Keratinocyte (primary cell): ENCODE results near the gene ETF1. TPM values are rescaled to one million over a fixed set of nuclear protein-coding genes. Genes with fewer than 3 reads are reported as not detected.

Source experiments
- DNase-seq: peaks from one replicate; pipeline ENCODE4 v3.0.0-alpha.2; 2011; ENCODE audit warnings: low read depth, missing footprints, low spot score
- FAIRE-seq: peaks from 2 replicates; lab custom pipeline; 2011; peaks lifted over from hg19 to GRCh38; lab: Jason Lieb, UNC
- H2AFZ ChIP-seq: 2 replicates; pipeline ENCODE4 v1.6.0; 2012; ENCODE audit warnings: low read length, control low read depth, inconsistent platforms; ENCODE audit not compliant: control insufficient read depth
- H3K27ac ChIP-seq: 2 replicates; pipeline ENCODE4 v1.5.1; 2011; ENCODE audit warnings: low read length; ENCODE audit not compliant: control insufficient read depth, insufficient read depth
- H3K27me3 ChIP-seq: 3 replicates; pipeline ENCODE4 v1.6.0; 2011; ENCODE audit warnings: low read length; ENCODE audit not compliant: control insufficient read depth, insufficient read depth; ENCODE audit errors: extremely low read depth
- H3K36me3 ChIP-seq, 2 experiments: 2 replicates in 1 of 2; 3 replicates in 1 of 2; pipeline ENCODE4 v1.5.1; 2011; ENCODE audit warnings: low read length in 2 of 2, mild to moderate bottlenecking in 1 of 2; ENCODE audit not compliant: control insufficient read depth in 2 of 2, insufficient read depth in 2 of 2; ENCODE audit errors: extremely low read depth in 1 of 2
- H3K4me1 ChIP-seq: 3 replicates; pipeline ENCODE4 v1.5.1; 2011; ENCODE audit warnings: low read length; ENCODE audit not compliant: control insufficient read depth, insufficient read depth; ENCODE audit errors: extremely low read depth
- H3K4me2 ChIP-seq: 3 replicates; pipeline ENCODE4 v1.6.0; 2011; ENCODE audit warnings: low read depth, low read length; ENCODE audit not compliant: control insufficient read depth, insufficient read depth; ENCODE audit errors: extremely low read depth
- H3K4me3 ChIP-seq, 3 experiments: fragments of 200-600 bp in 1 of 3; sonication (generic) in 1 of 3; 2 replicates in 2 of 3; 3 replicates in 1 of 3; pipeline ENCODE4 v1.5.1; 2011 to 2016; ENCODE audit warnings: low read length in 3 of 3, mild to moderate bottlenecking in 3 of 3, control low read depth in 2 of 3, inconsistent platforms in 1 of 3, low read depth in 1 of 3, mixed read lengths in 1 of 3, mixed run types in 1 of 3, moderate library complexity in 1 of 3; ENCODE audit not compliant: control insufficient read depth in 2 of 3, insufficient read depth in 2 of 3; ENCODE audit errors: extremely low read depth in 1 of 3
- H3K79me2 ChIP-seq: 2 replicates; pipeline ENCODE4 v1.6.0; 2012; ENCODE audit warnings: low read length; ENCODE audit not compliant: control insufficient read depth, insufficient read depth
- H3K9ac ChIP-seq: 3 replicates; pipeline ENCODE4 v1.6.0; 2011; ENCODE audit warnings: low read length; ENCODE audit not compliant: control insufficient read depth, insufficient read depth; ENCODE audit errors: extremely low read depth
- H3K9me1 ChIP-seq: 3 replicates; pipeline ENCODE4 v1.6.0; 2011; ENCODE audit warnings: low read length; ENCODE audit not compliant: control insufficient read depth, insufficient read depth; ENCODE audit errors: extremely low read depth
- H3K9me3 ChIP-seq: 2 replicates; pipeline ENCODE4 v1.5.1; 2012; ENCODE audit warnings: low read depth, low read length; ENCODE audit not compliant: control insufficient read depth
- H4K20me1 ChIP-seq: 3 replicates; pipeline ENCODE4 v1.6.0; 2011; ENCODE audit warnings: low read length; ENCODE audit not compliant: control insufficient read depth, insufficient read depth; ENCODE audit errors: extremely low read depth
- CTCF ChIP-seq, 3 experiments: IDR thresholded peaks in 1 of 3; conservative IDR thresholded peaks in 1 of 3; optimal IDR thresholded peaks in 1 of 3; 2 replicates in 2 of 3; 3 replicates in 1 of 3; pipeline versions ENCODE3 to v1.5.1; 2011; ENCODE audit warnings: low read length in 3 of 3, mild to moderate bottlenecking in 3 of 3, moderate library complexity in 2 of 3, control low read depth in 1 of 3, inconsistent platforms in 1 of 3; ENCODE audit not compliant: insufficient read depth in 2 of 3; ENCODE audit errors: extremely low read depth in 1 of 3
- EZH2 ChIP-seq: IDR thresholded peaks from one replicate; pipeline ENCODE4 v1.6.1; 2012; ENCODE audit warnings: inconsistent platforms, mild to moderate bottlenecking, low read length, moderate library complexity
- dilution Hi-C: fragments of 300-500 bp; cut with MboI; formaldehyde crosslinking; loops from one replicate; pipeline ENCODE4 v1.7.0; 2020; ENCODE audit warnings: low sequenced_read_pairs; ENCODE audit not compliant: extremely low pct_ligation_motif_present
- polyA plus RNA-seq, 5 experiments: library from polyadenylated mRNA; depleted of rRNA in 3 of 5; stranded (reverse) in 3 of 5; stranded (forward) in 1 of 5; unstranded in 1 of 5; fragments of >200 nt; gene quantifications; 1 replicate in 1 of 5; 2 replicates in 3 of 5; 3 replicates in 1 of 5; pipeline versions ENCODE4 v1.2.1 to v1.2.3, GENCODE V29; 2011 to 2012; ENCODE audit warnings: missing spikeins in 2 of 5, low read depth in 1 of 5, low replicate concordance in 1 of 5

Gene ETF1
- polyA plus RNA-seq, 1 donor (not counting 4 experiments of a cell fraction or from before 2014, with no cell fraction given): 137 TPM

GRCh38 chr5:138536665-138537315 lies 6.2 kb downstream of the ETF1 start:
- peaks cover 95% of the 10 kb centered on the region for H3K79me2 ChIP-seq
- H3K9ac ChIP-seq: no peak overlapping the region
- no peaks in the 10 kb centered on the region for H3K27me3 ChIP-seq
- H3K4me1 ChIP-seq: peaks cover 23% of the 10 kb centered on the region
- FAIRE-seq: no peak
- dilution Hi-C loops: no loop called here
- no peak overlapping the region for H3K27ac ChIP-seq
- peaks cover 33% of the 10 kb centered on the region for H4K20me1 ChIP-seq
- H3K9me3 ChIP-seq: no peaks in the 10 kb centered on the region
- H3K9me1 ChIP-seq: peaks cover 2% of the 10 kb centered on the region
- H3K4me3 ChIP-seq: no peak overlapping the region
- H3K4me2 ChIP-seq: no peak overlapping the region
- no peak overlapping the region for H2AFZ ChIP-seq
- TF ChIP-seq CTCF (optimal IDR thresholded peaks at IDR 0.05 in 1 of 3, IDR thresholded peaks at IDR 0.05 in 1 of 3, conservative IDR thresholded peaks at IDR 0.05 in 1 of 3; ENCODE audit: extremely low read depth in 1 of 3, insufficient read depth in 2 of 3, low read length in 3 of 3) (peak in 2 of 3 experiments; percentile 24 to 61), EZH2 (no peak)
- H3K36me3 ChIP-seq: peaks cover 5 to 33% of the 10 kb centered on the region in 2 experiments
- no peak for DNase-seq

GRCh38 chr5:138536215-138536614 lies 6.8 kb downstream of the ETF1 start:
- no peak for FAIRE-seq
- dilution Hi-C loops: no loop called here
- peaks cover 20% of the 10 kb centered on the region for H3K4me1 ChIP-seq

More at GRCh38 chr5:138536215-138536614, 6.8 kb downstream of the ETF1 start:
- Histone ChIP-seq H3K9me1 (peaks cover 2% of the 10 kb centered on the region), H3K4me2 (no peak overlapping the region), H3K79me2 (peaks cover 93% of the 10 kb centered on the region), H3K4me3 (no peak overlapping the region), H3K27me3 (no peaks in the 10 kb centered on the region), H3K27ac (no peak overlapping the region), H2AFZ (no peak overlapping the region), H3K9ac (no peak overlapping the region), H3K9me3 (no peaks in the 10 kb centered on the region), H4K20me1 (peaks cover 34% of the 10 kb centered on the region), H3K36me3 (peaks cover 5 to 34% of the 10 kb centered on the region in 2 experiments)
- TF ChIP-seq EZH2 (no peak), CTCF (optimal IDR thresholded peaks at IDR 0.05 in 1 of 3, IDR thresholded peaks at IDR 0.05 in 1 of 3, conservative IDR thresholded peaks at IDR 0.05 in 1 of 3; ENCODE audit: extremely low read depth in 1 of 3, insufficient read depth in 2 of 3, low read length in 3 of 3) (no peak)
- no peak for DNase-seq
